IPS-NIHi11 (cell line): ENCODE data around the gene CT45A2.
"Not testable (repeated sequence)": the region's sequence is repeated elsewhere in the genome, so short reads cannot be mapped to it uniquely, and the experiment has no call there.

Experiments
- DNase-seq: peaks from one replicate; pipeline ENCODE4 v3.0.0; 2012; ENCODE audit warnings: mixed read lengths, low spot score

CT45A2 gene

GRCh38 chrX:135819912-135820311, at the start of gene CT45A2:
TSS of gene CT45A2 (minus strand) at chrX:135820012. CDS start at chrX:135816265, 3,747 bp downstream.
- DNase-seq = not testable (repeated sequence)

GRCh38 chrX:135854438-135854837, 34.6 kb upstream of the CT45A2 start, which contains the start of gene CT45A8:
TSS of gene CT45A8 (minus strand) at chrX:135854538. CDS start at chrX:135850783, 3,755 bp downstream.
- not testable (repeated sequence) for DNase-seq

- not testable (repeated sequence) for DNase-seq
Measured at GRCh38 chrX:135837180-135837579, 17.4 kb upstream of the CT45A2 start, which contains the start of gene CT45A7. TSS of gene CT45A7 (minus strand) at chrX:135837280. CDS start at chrX:135833533, 3,747 bp downstream.

- not testable (repeated sequence) for DNase-seq
Measured at GRCh38 chrX:135802687-135803086, 17.1 kb downstream of the CT45A2 start, which contains the start of gene CT45A6. TSS of gene CT45A6 (minus strand) at chrX:135802787. CDS start at chrX:135798993, 3,794 bp downstream.

GRCh38 chrX:135785403-135785802, 34.4 kb downstream of the CT45A2 start, which contains the start of gene CT45A5:
TSS of gene CT45A5 (minus strand) at chrX:135785503. CDS start at chrX:135781729, 3,774 bp downstream.
- DNase-seq = not testable (repeated sequence)

- not testable (repeated sequence) for DNase-seq
Measured at GRCh38 chrX:135768091-135768490, 51.7 kb downstream of the CT45A2 start, which contains the start of gene CT45A3. TSS of gene CT45A3 (minus strand) at chrX:135768191. CDS start at chrX:135764444, 3,747 bp downstream.
